ENCODE results near the gene SCAMP1.

Gene SCAMP1

GRCh38 chr5:78514427-78515330 is 154.3 kb downstream of the SCAMP1 start:
- DNase-seq (ENCODE audit: low read depth): no peak

GRCh38 chr5:78515670-78516069 is 155.3 kb downstream of the SCAMP1 start:
- DNase-seq (ENCODE audit: low read depth): no peak

- DNase-seq (ENCODE audit: low read depth): no peak
These were observed 158.2 kb downstream of the SCAMP1 start for GRCh38 chr5:78518365-78519197.

GRCh38 chr5:78519198-78519941 is 159.0 kb downstream of the SCAMP1 start:
- no peak for DNase-seq (ENCODE audit: low read depth)

- no peak for DNase-seq (ENCODE audit: low read depth)
These were observed 161.0 kb downstream of the SCAMP1 start for GRCh38 chr5:78521455-78521854.

GRCh38 chr5:78522476-78523260 is 162.3 kb downstream of the SCAMP1 start:
- DNase-seq (ENCODE audit: low read depth): no peak

GRCh38 chr5:78523314-78524193 is 163.1 kb downstream of the SCAMP1 start:
- no peak for DNase-seq (ENCODE audit: low read depth)

GRCh38 chr5:78526049-78526525 is 165.7 kb downstream of the SCAMP1 start:
- DNase-seq (ENCODE audit: low read depth): no peak

GRCh38 chr5:78527054-78527859 is 166.8 kb downstream of the SCAMP1 start:
- DNase-seq (ENCODE audit: low read depth): no peak

GRCh38 chr5:78527925-78528324 is 167.5 kb downstream of the SCAMP1 start:
- DNase-seq (ENCODE audit: low read depth): no peak

All from stimulated activated CD8-positive, alpha-beta memory T cell treated with anti-CD3 and anti-CD28 coated beads, Interleukin-7, amount 100 ng/mL, for 24 hours (primary cell).